ENCODE data around the gene PTCH1.

Gene PTCH1

GRCh38 chr9:95444160-95444559, 72.6 kb downstream of the PTCH1 start:
- no peak for DNase-seq (ENCODE audit: low read depth)
- TF ChIP-seq CTCF (IDR thresholded peaks at IDR 0.05; ENCODE audit: insufficient read depth, low read depth, low read length, missing control alignments) = no peak
- H3K4me3 ChIP-seq (ENCODE audit: low read length) = no peak overlapping the region

GRCh38 chr9:95443301-95443700, 73.5 kb downstream of the PTCH1 start:
- no peak overlapping the region for H3K4me3 ChIP-seq (ENCODE audit: low read length)
- TF ChIP-seq CTCF (IDR thresholded peaks at IDR 0.05; ENCODE audit: insufficient read depth, low read depth, low read length, missing control alignments) = no peak
- DNase-seq (ENCODE audit: low read depth) = no peak

- TF ChIP-seq CTCF (IDR thresholded peaks at IDR 0.05; ENCODE audit: insufficient read depth, low read depth, low read length, missing control alignments) = no peak
Observed at GRCh38 chr9:95441081-95441480, 75.7 kb downstream of the PTCH1 start.

GRCh38 chr9:95440447-95440846, 76.3 kb downstream of the PTCH1 start:
- no peak overlapping the region for H3K4me3 ChIP-seq (ENCODE audit: low read length)
- no peak for TF ChIP-seq CTCF (IDR thresholded peaks at IDR 0.05; ENCODE audit: insufficient read depth, low read depth, low read length, missing control alignments)
- DNase-seq (ENCODE audit: low read depth) = no peak

More at GRCh38 chr9:95441081-95441480, 75.7 kb downstream of the PTCH1 start:
- no peak for DNase-seq (ENCODE audit: low read depth)
- H3K4me3 ChIP-seq (ENCODE audit: low read length) = no peak overlapping the region

GRCh38 chr9:95438561-95439357, 78.0 kb downstream of the PTCH1 start:
- DNase-seq (ENCODE audit: low read depth) = peak; percentile 37
- TF ChIP-seq CTCF (IDR thresholded peaks at IDR 0.05; ENCODE audit: insufficient read depth, low read depth, low read length, missing control alignments) = no peak
- no peak overlapping the region for H3K4me3 ChIP-seq (ENCODE audit: low read length)

GRCh38 chr9:95437559-95437958, 79.2 kb downstream of the PTCH1 start:
- no peak overlapping the region for H3K4me3 ChIP-seq (ENCODE audit: low read length)
- no peak for DNase-seq (ENCODE audit: low read depth)
- TF ChIP-seq CTCF (IDR thresholded peaks at IDR 0.05; ENCODE audit: insufficient read depth, low read depth, low read length, missing control alignments) = no peak

DNA sequence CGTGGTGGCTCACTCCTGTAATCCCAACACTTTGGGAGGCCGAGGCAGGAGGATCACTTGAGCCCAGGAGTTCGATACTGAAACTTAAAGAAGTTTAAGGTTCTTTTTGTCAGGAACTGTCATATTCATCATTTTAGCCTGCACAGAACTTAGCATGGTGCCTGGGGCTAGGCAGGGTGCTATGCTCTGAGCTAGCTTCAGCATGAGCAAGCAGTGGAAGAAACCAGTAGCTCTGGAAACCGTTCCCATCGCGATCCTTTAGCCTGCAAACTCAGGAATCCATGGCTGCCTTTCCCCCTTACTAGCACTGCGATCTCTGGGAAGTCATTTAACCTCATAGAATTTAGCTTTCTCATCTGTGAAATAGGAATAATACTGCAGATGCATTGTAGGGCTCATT, 80.4 kb downstream of the PTCH1 start:
- DNase-seq (ENCODE audit: low read depth) = no peak
- no peak overlapping the region for H3K4me3 ChIP-seq (ENCODE audit: low read length)
- TF ChIP-seq CTCF (IDR thresholded peaks at IDR 0.05; ENCODE audit: insufficient read depth, low read depth, low read length, missing control alignments) = no peak

All from epithelial cell of esophagus (primary cell).